Stomach (tissue), 9 donors: ENCODE results near the gene NFKB2. TPM values are rescaled to one million over a fixed set of nuclear protein-coding genes. Genes with fewer than 3 reads are reported as not detected.
A peak's percentile ranks its signal among the peaks of the same experiment; 100 is the strongest.

ENCODE experiments used
- DNase-seq, 2 donors: peaks; one replicate each; pipeline versions ENCODE4 v3.0.0 to v3.0.0-alpha.2; 2013 to 2019
- H3K27ac ChIP-seq, 5 donors: fragments of 200-600 bp in 4 of 5; sonication (generic) in 4 of 5; one replicate each; pipeline ENCODE4 v1.5.1; 2013 to 2019; ENCODE audit warnings: mild to moderate bottlenecking in 1 of 5, moderate library complexity in 1 of 5
- H3K27me3 ChIP-seq, 3 donors: fragments of 200-600 bp; sonication (generic); one replicate each; pipeline ENCODE4 v1.5.1; 2017 to 2019; ENCODE audit warnings: mixed run types in 1 of 3
- H3K36me3 ChIP-seq, 4 donors: fragments of 200-600 bp; sonication (generic); 1 replicate in 3 of 4; 2 replicates in 1 of 4; pipeline ENCODE4 v1.5.1; 2016 to 2019
- H3K4me1 ChIP-seq, 4 donors: fragments of 200-600 bp; sonication (generic); one replicate each; pipeline ENCODE4 v1.5.1; 2016 to 2019
- H3K4me3 ChIP-seq, 4 donors: fragments of 200-600 bp; sonication (generic) in 3 of 4; one replicate each; pipeline ENCODE4 v1.5.1; 2016 to 2019; ENCODE audit warnings: mild to moderate bottlenecking in 1 of 4
- H3K9me3 ChIP-seq, 4 donors: fragments of 200-600 bp; sonication (generic); one replicate each; pipeline ENCODE4 v1.5.1; 2016 to 2019
- EP300 ChIP-seq: sonication (generic); formaldehyde crosslinking; IDR thresholded peaks from one replicate; pipeline ENCODE4 v1.6.1; 2017; ENCODE audit warnings: antibody characterized with exemption
- POLR2A ChIP-seq, 4 donors: fragments of 450-650 bp; IDR thresholded peaks; one replicate each; pipeline ENCODE4 v1.6.1; 2016; ENCODE audit warnings: antibody characterized with exemption in 4 of 4, control low read depth in 2 of 4, mild to moderate bottlenecking in 1 of 4, moderate library complexity in 1 of 4
- POLR2AphosphoS5 ChIP-seq, 3 donors: sonication (generic); formaldehyde crosslinking; IDR thresholded peaks; one replicate each; pipeline ENCODE4 v1.6.1; 2016; ENCODE audit warnings: antibody characterized with exemption in 3 of 3
- WGBS, 5 donors: extraction: QIAGEN DNeasy Blood & Tissue Kit in 3 of 5; methylation state at CpG; one replicate each; pipeline versions ENCODE4 v1.1.5 to v1.1.7; 2013 to 2018; 5-methylcytosine and 5-hydroxymethylcytosine counted together
- intact Hi-C: fragments of 100-400 bp; cut with DNase I; formaldehyde crosslinking; loops from one replicate; pipeline ENCODE4 v1.15.1; 2023; ENCODE audit warnings: low total_unique reads
- polyA plus RNA-seq, 3 donors: library from polyadenylated mRNA; stranded (reverse); fragments of 200-250 nt; gene quantifications; one replicate each; pipeline ENCODE4 v1.2.3, GENCODE V29; 2013
- total RNA-seq, 5 donors: library from RNA; depleted of rRNA; stranded (reverse); fragments of >200 nt; gene quantifications; one replicate each; pipeline versions ENCODE4 v1.1.0 to v1.2.3, GENCODE V29; 2014 to 2016
- TF ChIP-seq, protein P1 (sequence below), 7 experiments: fragments of 450-650 bp in 4 of 7; fragments of 200-600 bp in 3 of 7; sonication (generic) in 3 of 7; IDR thresholded peaks; one replicate each; pipeline ENCODE4 v1.5.1; 2016 to 2019; ENCODE audit warnings: antibody characterized with exemption in 7 of 7, control low read depth in 2 of 7, mild to moderate bottlenecking in 1 of 7
- donor health status: healthy with polysubstance abuse.
- donor health status: Bipolar disorder and iron deficiency.
- donor health status: healthy.

Gene NFKB2
- total and polyA plus RNA-seq, 8 donors, result 9.7 to 84.0 (median 25.1) TPM

GRCh38 chr10:102398172-102399020, 2.9 kb downstream of the NFKB2 start:
- DNase-seq, result no peak
- Histone ChIP-seq H3K27ac (peak overlapping the region in 4 of 5 donors; percentile 88 to 98 (median 92)), H3K36me3 (peaks cover 18 to 59% (median 55%) of the 10 kb centered on the region in 4 donors), H3K9me3 (no peaks in the 10 kb centered on the region), H3K4me1 (peaks cover 31 to 74% (median 60%) of the 10 kb centered on the region in 4 donors), H3K4me3 (peak overlapping the region; percentile 55 to 66 (median 59)), H3K27me3 (no peaks in the 10 kb centered on the region)
- TF ChIP-seq, protein P1, sequence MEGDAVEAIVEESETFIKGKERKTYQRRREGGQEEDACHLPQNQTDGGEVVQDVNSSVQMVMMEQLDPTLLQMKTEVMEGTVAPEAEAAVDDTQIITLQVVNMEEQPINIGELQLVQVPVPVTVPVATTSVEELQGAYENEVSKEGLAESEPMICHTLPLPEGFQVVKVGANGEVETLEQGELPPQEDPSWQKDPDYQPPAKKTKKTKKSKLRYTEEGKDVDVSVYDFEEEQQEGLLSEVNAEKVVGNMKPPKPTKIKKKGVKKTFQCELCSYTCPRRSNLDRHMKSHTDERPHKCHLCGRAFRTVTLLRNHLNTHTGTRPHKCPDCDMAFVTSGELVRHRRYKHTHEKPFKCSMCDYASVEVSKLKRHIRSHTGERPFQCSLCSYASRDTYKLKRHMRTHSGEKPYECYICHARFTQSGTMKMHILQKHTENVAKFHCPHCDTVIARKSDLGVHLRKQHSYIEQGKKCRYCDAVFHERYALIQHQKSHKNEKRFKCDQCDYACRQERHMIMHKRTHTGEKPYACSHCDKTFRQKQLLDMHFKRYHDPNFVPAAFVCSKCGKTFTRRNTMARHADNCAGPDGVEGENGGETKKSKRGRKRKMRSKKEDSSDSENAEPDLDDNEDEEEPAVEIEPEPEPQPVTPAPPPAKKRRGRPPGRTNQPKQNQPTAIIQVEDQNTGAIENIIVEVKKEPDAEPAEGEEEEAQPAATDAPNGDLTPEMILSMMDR (IDR thresholded peaks at IDR 0.05), result no peak
- no peak for TF ChIP-seq POLR2AphosphoS5 (IDR thresholded peaks at IDR 0.05)
- no peak for TF ChIP-seq POLR2A (IDR thresholded peaks at IDR 0.05)
- TF ChIP-seq EP300, result no peak
- intact Hi-C loops, result no loop called here
- 82 to 90% (median 83%) methylated on average over 18 to 21 of the region's 21 CpGs for WGBS, 5 donors

DNA sequence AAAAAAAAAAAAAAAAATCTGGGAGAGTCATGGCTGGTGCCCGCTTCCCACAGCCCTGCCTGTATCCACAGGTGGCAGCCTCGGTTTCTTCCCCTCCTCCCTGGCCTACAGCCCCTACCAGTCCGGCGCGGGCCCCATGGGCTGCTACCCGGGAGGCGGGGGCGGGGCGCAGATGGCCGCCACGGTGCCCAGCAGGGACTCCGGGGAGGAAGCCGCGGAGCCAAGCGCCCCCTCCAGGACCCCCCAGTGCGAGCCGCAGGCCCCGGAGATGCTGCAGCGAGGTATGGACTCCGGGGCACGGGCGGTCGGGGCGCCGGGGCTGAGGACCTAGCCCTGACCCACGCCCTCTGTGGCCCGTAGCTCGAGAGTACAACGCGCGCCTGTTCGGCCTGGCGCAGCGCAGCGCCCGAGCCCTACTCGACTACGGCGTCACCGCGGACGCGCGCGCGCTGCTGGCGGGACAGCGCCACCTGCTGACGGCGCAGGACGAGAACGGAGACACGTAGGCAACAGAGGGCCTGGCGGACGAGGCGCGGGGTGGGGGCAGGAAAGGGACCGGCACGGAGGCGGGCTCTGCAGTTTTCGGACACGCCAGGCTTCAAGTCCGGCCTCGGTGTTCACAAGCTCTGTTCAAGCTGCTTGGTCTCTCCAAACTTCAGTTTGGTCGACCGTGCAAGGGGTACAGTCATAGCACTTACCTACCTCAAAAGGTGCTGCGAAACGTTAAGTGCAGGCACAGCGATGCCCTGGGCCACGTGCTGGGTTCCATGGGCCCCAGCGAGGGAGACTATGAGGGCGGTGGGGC, 3.9 kb downstream of the NFKB2 start:
- 3 to 11% (median 3%) methylated on average over 12 to 72 of the region's 72 CpGs for WGBS, 5 donors
- peak; percentile 93 to 97 for DNase-seq
- peak overlapping the region; percentile 88 to 98 (median 92) for H3K27ac ChIP-seq
- TF ChIP-seq, protein P1 (IDR thresholded peaks at IDR 0.05), result peak in 5 of 7 experiments; percentile 91 to 95 (median 92)
- TF ChIP-seq POLR2A (IDR thresholded peaks at IDR 0.05) (peak in 1 of 4 donors; percentile 29), EP300 (no peak), POLR2AphosphoS5 (IDR thresholded peaks at IDR 0.05) (peak; percentile 88 to 97 (median 91))
- H3K4me3 ChIP-seq, result peak overlapping the region; percentile 55 to 66 (median 59)
- no peaks in the 10 kb centered on the region for H3K27me3 ChIP-seq
- peaks cover 18 to 60% (median 55%) of the 10 kb centered on the region in 4 donors for H3K36me3 ChIP-seq
- peaks cover 27 to 74% (median 60%) of the 10 kb centered on the region in 4 donors for H3K4me1 ChIP-seq
- intact Hi-C loops, result no loop called here
- H3K9me3 ChIP-seq, result no peaks in the 10 kb centered on the region

DNA sequence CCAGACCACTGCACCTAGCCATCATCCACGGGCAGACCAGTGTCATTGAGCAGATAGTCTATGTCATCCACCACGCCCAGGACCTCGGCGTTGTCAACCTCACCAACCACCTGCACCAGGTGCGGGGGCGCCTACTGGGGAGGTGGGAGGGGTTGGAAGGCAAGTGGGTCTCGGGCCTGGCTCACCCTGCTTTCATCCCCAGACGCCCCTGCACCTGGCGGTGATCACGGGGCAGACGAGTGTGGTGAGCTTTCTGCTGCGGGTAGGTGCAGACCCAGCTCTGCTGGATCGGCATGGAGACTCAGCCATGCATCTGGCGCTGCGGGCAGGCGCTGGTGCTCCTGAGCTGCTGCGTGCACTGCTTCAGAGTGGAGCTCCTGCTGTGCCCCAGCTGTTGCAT, 4.6 kb downstream of the NFKB2 start:
- peaks cover 27 to 69% (median 54%) of the 10 kb centered on the region in 4 donors for H3K4me1 ChIP-seq
- no peaks in the 10 kb centered on the region for H3K27me3 ChIP-seq
- intact Hi-C loops, result no loop called here
- no peaks in the 10 kb centered on the region for H3K9me3 ChIP-seq
- DNase-seq, result no peak
- WGBS, 5 donors, result 80 to 92% (median 87%) methylated on average over 13 to 17 of the region's 17 CpGs
- TF ChIP-seq, protein P1 (IDR thresholded peaks at IDR 0.05), result no peak
- no peak for TF ChIP-seq POLR2A (IDR thresholded peaks at IDR 0.05)
- no peak for TF ChIP-seq EP300
- TF ChIP-seq POLR2AphosphoS5 (IDR thresholded peaks at IDR 0.05), result no peak
- peak overlapping the region in 1 of 4 donors; percentile 66 for H3K4me3 ChIP-seq
- peak overlapping the region in 4 of 5 donors; percentile 88 to 98 (median 92) for H3K27ac ChIP-seq
- H3K36me3 ChIP-seq, result peaks cover 18 to 60% (median 55%) of the 10 kb centered on the region in 4 donors
